CD4-positive, alpha-beta T cell treated with Interleukin-15 for 1 hour (primary cell): ENCODE data around the gene ADPRHL1.

Experiments used
- DNase-seq: peaks from one replicate; pipeline ENCODE4 v3.0.0-alpha.2; 2020

The ADPRHL1 gene

DNA sequence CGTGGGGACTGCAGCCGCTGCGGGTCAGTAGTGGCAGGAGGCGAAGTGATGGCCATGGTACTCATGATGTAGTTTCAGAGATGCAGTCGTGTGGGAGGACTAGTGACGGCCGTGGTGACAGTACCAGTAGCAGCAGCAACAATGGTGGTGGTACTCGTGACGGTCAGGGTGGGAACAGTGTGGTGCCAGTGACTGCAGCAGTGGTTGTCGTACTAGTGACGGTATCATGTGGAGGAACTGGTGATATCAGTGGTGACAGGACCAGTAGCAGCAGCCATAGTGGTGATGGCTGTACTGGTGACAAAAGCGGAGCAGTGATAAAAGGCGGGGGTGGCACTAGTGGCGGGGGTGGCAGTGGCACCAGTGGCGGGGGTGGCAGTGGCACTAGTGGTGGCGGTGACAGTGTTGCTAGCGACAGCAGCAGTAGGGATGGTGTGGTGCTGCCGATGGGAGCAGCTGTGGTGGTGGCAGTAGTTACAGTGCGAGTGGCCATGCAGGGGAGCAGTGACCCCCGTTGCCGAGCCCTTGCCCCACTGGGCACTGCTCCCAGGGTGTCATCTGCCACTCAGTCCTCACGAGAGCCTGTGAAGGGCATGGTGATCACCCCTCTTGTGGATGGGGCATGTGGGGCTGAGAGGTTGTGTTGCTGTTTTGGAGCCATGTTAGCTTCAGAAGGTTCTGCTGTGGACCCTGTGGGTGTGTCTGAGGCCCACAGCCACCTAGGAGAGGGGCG, 22.7 kb downstream of the ADPRHL1 start:
- no peak for DNase-seq

DNA sequence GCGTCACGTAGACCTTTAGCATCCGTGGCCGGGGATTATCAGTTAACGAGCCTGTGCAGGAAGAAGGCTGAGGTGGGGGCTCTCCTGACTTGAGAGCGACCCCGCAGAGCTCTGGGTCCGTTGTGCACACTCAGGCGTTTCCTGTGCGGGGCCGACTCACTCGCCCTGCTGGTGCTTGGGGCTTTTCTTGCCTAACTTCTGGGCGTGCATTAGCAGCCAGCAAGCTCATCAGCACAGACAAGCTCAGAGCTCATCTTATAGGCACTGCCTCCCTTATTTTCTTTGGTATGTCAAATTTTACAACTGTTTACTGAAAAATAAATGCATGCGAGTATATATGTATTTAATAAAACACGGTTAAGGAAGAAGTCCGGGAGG, 23.7 kb downstream of the ADPRHL1 start:
- DNase-seq = no peak

GRCh38 chr13:113428871-113429607, 24.2 kb downstream of the ADPRHL1 start:
- no peak for DNase-seq

- no peak for DNase-seq
Measured at GRCh38 chr13:113428469-113428865, 24.8 kb downstream of the ADPRHL1 start.

DNA sequence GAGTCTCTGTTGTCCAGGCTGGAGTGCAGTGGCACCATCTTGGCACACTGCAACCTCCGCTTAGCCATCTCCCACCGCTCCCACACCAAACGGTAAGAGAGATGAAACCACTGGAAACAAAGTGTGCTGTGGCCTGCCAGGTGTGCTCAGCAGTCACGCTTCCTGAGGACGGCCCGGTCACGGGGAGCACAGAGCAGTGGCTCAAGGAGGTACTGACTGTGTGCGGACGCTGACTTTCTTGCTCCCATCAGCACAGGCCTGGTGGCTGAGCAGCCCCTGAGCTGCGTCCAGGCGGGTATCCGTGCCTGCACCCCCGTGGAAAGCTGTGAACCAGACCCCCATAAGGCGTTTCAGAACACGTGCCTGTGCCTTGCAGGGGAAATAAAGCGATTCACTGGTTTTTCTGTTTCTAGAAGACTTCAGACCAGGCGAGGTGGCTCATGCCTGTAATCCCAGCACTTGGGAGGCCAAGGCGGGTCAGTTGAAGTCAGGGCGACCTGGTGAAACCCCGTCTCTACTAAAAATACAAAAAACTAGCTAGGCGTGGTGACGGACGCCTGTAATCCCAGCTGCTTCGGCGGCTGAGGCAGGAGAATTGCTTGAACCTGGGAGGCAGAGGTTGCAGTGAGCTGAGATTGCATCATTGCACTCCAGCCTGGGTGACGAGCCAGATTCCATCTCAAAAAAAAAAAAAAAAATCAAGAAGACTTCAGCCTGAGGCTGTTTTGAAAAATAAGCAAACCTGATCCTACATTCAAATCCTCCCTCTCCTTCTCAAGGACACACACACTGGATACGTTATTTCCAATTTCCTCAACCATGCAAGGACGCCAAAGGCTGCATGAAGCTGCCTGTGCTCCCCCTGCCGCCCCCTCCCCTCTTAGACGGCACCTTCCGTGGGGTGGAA, 25.5 kb downstream of the ADPRHL1 start:
- DNase-seq = no peak

- no peak for DNase-seq
Measured at GRCh38 chr13:113426591-113426986, 26.7 kb downstream of the ADPRHL1 start.

- no peak for DNase-seq
Measured at GRCh38 chr13:113425941-113426590, 27.2 kb downstream of the ADPRHL1 start.

- no peak for DNase-seq
Measured at GRCh38 chr13:113423520-113424163, 29.6 kb downstream of the ADPRHL1 start.

DNA sequence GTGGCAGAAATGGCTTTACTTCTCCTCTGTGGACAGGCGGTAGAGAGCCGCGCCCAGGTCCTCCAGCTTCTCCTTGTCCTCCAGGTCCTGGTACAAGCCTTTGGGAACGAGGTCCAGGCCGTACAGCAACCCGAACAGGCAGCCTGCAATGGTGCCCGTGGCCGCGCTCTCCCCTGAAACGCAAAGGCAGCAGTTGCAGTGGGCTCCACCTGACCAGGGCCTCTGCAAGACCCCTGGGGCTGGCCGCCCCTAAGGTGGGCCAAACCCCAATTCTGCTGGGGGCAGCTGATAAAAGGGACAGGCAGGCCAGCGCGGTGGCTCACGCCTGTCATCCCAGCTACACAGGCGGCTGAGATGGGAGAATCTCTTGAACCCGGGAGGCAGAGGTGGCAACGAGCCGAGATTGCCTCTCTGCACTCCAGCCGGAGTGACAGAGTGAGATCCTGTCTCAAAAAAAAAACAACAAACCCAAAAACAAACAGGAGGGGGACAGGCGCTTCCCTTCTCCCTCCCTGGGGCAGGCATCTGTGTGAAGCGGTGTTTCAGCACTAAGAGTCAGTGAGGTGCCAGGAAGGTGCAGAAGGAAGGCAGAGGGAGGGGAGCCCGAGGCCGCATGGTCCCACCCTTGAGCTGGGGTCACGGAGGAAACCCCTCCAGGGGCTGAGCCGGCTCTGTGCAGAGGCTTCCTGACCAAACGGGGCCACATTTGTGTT, 30.3 kb downstream of the ADPRHL1 start:
- no peak for DNase-seq

GRCh38 chr13:113421673-113422270, 31.5 kb downstream of the ADPRHL1 start:
- no peak for DNase-seq

GRCh38 chr13:113420833-113421600, 32.3 kb downstream of the ADPRHL1 start:
- no peak for DNase-seq

DNA sequence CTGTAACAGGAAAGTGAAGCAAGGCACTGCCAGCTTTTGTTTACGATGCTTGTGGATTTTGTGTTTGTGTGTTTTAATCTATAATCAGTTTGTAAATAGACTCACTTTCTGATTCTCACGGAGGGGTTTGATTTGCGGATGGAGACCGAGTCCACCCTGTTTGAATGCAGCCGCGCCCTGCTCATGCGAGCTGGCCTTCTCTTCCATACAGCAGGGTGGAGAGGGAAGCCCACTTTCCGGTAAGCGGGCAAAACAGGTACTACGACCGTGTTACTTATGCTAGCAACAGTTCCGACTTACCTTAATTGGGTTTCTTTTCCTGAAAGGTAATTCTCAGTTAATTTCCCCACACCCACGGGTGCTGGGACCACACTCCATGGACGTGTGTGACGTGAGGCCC, 33.1 kb downstream of the ADPRHL1 start:
- no peak for DNase-seq

GRCh38 chr13:113419531-113420193, 33.6 kb downstream of the ADPRHL1 start:
- DNase-seq = no peak

DNA sequence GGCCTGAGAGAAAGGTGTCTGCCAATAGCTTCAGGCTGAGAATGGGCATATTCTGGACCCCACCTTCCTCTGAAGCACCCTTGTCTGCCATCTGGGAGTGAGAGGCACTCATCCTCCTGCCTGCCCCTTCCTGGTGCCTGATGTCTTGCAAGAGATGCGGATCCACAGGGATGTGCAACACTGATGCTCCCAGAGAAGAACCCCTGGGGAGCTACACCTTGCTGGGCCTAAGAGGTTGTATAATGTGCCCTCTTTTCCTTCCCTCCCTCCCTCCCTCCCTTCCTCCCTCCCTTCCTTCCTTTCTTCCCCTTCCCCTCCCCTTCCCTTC, 34.6 kb downstream of the ADPRHL1 start:
- no peak for DNase-seq

DNA sequence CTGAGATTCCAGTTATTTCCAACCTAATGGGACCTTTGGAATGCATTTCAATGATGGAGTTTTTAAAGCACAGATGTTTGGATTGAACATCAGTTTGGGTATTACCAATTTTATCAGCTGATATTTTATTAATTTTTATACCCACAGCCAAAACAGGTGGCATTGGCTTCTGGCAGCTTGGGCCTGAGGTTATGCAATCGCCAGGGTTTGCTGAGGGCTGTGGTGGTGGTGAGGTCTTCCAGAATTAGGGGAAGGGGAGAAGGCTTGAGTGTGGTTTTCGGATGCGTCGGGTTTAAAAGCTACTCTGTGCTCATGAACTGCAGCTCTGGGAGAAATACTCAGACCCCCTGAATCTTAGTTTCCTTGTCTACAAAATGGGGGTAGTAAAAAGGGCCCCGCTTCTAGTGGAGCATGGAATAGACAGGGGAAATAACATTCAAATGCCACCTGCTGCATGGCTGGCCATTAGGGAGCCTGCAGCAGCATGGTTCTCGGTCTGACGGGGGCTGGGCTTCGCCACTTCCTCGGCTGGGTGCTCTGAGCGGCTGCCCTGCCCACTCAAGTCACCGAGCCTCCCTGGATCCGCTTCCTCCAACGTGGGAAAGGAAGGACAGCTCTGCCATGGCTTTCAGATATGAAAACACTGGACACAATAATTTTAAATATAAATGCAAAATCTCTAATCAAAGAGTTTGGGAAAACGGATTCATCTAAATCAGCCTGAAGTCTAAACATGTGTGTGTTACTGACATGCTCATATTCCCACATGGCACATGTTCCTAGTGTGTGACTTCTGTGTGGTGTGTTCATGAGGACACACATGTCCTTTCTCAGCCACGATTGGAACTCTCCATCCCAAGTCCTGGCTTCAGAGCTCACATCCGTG, 35.2 kb downstream of the ADPRHL1 start:
- DNase-seq = no peak

GRCh38 chr13:113417008-113417751, 36.1 kb downstream of the ADPRHL1 start:
- DNase-seq = no peak

DNA sequence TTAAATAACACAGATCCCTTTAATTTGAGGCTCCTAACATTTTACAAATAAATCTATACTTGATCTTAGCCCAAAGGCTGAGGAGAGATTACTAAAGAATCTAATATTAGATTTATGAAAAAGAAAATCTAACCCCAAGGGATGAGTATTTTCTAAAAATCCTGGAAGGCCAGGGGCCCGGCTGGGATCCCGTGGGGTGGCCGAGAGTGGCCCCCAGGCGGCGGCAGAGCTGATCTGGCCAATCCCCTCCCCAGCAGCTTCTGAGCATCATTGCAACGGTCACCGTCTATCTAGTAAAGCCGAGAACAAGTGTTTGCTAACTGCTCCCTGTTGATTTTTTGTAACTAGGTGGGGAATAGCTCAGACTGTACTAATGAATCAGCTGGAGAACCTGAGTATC, 37.5 kb downstream of the ADPRHL1 start:
- DNase-seq = no peak

GRCh38 chr13:113415032-113415431, 38.3 kb downstream of the ADPRHL1 start:
- DNase-seq = no peak
